Mucosa of stomach (tissue), 1 donor: ENCODE results near the gene SHOC2.

Experiments used
- H3K27me3 ChIP-seq: one replicate; pipeline ENCODE4 v1.7.0; 2013; ENCODE audit warnings: mild to moderate bottlenecking, low read length; ENCODE audit not compliant: control insufficient read depth, insufficient read depth
- H3K36me3 ChIP-seq: one replicate; pipeline ENCODE4 v1.7.0; 2013; ENCODE audit warnings: low read length; ENCODE audit not compliant: control insufficient read depth, insufficient read depth
- H3K4me1 ChIP-seq: one replicate; pipeline ENCODE4 v1.7.0; 2013; ENCODE audit warnings: mild to moderate bottlenecking, low read length; ENCODE audit not compliant: control insufficient read depth, insufficient read depth
- H3K4me3 ChIP-seq: one replicate; pipeline ENCODE4 v1.7.0; 2013; ENCODE audit warnings: low read length
- H3K9ac ChIP-seq: one replicate; pipeline ENCODE4 v1.7.0; 2013; ENCODE audit warnings: mild to moderate bottlenecking, low read length, moderate library complexity
- H3K9me3 ChIP-seq: one replicate; pipeline ENCODE4 v1.7.0; 2013; ENCODE audit warnings: mild to moderate bottlenecking, low read length, moderate library complexity; ENCODE audit not compliant: control insufficient read depth
- donor health status: Pancreatic carcinoma.

SHOC2 gene

DNA sequence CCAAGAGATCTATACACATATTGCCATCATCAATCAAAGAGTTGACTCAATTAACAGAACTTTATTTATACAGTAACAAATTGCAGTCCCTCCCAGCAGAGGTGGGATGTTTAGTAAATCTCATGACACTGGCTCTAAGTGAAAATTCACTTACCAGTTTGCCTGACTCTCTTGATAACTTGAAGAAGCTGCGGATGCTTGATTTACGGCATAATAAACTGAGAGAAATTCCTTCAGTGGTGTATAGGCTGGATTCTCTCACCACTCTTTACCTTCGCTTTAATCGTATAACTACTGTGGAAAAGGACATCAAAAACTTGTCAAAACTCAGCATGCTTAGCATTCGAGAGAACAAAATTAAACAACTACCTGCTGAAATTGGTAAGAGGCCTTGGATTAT is 45.3 kb downstream of the SHOC2 start:
- Histone ChIP-seq H3K4me1 (no peaks in the 10 kb centered on the region), H3K9ac (no peak overlapping the region), H3K36me3 (no peaks in the 10 kb centered on the region), H3K27me3 (no peaks in the 10 kb centered on the region), H3K4me3 (no peak overlapping the region), H3K9me3 (no peaks in the 10 kb centered on the region)

DNA sequence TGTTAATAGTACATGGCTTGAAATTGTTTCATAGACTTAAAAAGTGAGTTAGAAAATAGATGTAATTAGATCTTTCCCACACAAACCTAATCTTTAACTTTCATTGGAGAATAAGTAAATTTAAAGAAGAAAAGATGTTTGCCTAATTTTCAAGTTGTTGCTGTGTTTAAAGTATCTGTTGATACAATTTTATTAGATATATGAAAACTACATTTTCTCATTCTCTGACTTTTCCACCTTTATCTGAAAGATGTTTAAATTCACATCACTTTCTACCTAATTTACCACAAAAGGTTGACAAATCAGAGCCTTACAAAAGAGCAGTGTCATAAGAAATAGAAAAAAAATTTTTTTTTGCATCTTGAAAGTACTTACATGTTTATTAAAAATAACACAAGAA is 45.8 kb downstream of the SHOC2 start:
- Histone ChIP-seq H3K36me3 (no peaks in the 10 kb centered on the region), H3K4me3 (no peak overlapping the region)

DNA sequence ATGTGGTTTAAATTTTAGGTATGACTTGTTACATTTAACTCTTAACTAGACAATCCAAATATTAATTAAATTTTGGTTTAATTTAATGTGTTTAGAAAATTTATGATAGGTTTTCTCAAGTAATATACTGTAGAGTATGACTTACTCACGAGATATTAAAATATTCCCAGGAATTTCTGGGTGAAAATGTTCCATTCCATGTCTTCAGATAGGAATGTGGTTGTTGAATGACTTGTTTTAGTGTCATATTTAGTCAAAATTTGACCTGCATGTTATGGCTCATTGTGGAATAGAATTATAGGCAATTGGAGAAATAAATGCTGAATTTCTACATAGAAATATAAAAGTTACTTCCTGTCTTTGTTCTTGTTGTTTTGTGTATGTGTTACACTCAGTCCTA is 46.7 kb downstream of the SHOC2 start:
- Histone ChIP-seq H3K9me3 (no peaks in the 10 kb centered on the region), H3K4me1 (no peaks in the 10 kb centered on the region), H3K36me3 (no peaks in the 10 kb centered on the region), H3K4me3 (no peak overlapping the region), H3K27me3 (no peaks in the 10 kb centered on the region), H3K9ac (no peak overlapping the region)

More for the DNA sequence above, 45.8 kb downstream of the SHOC2 start:
- Histone ChIP-seq H3K9me3 (no peaks in the 10 kb centered on the region), H3K27me3 (no peaks in the 10 kb centered on the region), H3K9ac (no peak overlapping the region), H3K4me1 (no peaks in the 10 kb centered on the region)

DNA sequence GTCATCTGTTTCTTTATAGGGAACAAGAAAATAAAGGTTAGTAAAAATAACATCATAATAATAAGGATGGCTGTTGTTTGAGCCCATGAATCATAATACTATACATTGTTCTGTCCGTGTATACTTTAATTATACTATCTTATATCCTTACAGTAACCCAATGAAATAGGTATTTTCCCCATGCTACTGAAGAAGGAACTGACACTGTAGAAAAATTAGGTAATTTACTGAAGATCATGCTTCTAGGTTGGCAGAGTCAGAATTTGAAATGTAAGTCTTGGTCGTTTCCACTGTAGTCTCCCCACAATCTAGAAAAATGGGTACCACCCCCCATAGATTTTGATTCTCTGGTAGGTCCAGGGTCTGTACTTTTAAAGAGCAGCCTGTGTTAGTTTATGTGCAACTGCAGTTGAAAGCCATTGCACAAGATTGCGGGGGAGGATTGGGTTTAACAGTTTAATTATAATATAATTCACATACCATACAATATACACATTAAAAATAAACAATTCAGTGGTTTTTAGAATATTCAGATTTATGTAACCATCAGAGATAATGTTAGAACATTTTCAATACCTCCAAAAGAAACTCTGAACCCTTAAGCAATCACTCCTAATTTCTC is 47.7 kb downstream of the SHOC2 start:
- H3K27me3 ChIP-seq: no peaks in the 10 kb centered on the region
- H3K9me3 ChIP-seq: no peaks in the 10 kb centered on the region
- H3K4me1 ChIP-seq: no peaks in the 10 kb centered on the region
- no peak overlapping the region for H3K9ac ChIP-seq
- no peak overlapping the region for H3K4me3 ChIP-seq
- H3K36me3 ChIP-seq: no peaks in the 10 kb centered on the region

DNA sequence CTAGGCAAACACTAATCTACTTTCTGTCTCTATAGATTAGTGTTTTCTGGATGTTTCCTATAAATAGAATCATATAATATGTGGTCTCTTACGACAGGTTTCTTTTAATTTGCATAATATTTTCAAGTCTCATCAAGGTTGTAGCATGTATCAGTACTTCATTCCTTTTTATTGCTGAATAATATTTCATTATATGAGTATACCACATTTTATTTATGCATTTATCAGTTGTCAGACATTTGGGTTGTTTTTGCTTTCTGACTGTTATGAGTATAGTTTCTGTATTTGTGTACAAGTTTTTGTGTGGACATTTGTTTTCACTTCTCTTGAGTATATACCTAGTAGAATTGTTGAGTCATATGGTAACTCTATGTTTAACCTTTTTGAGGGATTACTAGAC is 48.2 kb downstream of the SHOC2 start:
- Histone ChIP-seq H3K36me3 (no peaks in the 10 kb centered on the region), H3K9me3 (no peaks in the 10 kb centered on the region), H3K27me3 (no peaks in the 10 kb centered on the region), H3K4me3 (no peak overlapping the region), H3K9ac (no peak overlapping the region), H3K4me1 (peaks cover 3% of the 10 kb centered on the region)

DNA sequence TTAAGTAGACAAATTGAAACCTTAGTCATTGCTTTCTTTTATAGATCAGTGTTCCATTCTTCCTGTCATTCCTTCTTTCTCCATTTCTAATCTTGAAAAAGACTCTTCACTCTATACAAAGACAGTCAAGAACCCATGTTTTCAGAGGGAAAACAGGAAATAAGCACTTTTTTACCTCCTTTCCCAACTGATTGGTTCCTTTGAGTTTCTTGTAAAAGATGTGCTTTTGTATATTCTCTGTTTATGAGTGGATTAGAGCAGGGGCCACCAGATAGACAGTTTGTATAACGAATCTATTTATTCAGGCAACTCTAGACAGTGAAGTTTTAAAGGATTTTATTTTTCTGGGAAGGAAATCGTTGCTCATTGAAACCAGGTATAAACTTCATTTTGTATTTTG is 49.8 kb downstream of the SHOC2 start:
- Histone ChIP-seq H3K27me3 (no peaks in the 10 kb centered on the region), H3K36me3 (no peaks in the 10 kb centered on the region), H3K4me3 (no peak overlapping the region), H3K4me1 (peaks cover 3% of the 10 kb centered on the region), H3K9ac (no peak overlapping the region), H3K9me3 (no peaks in the 10 kb centered on the region)

DNA sequence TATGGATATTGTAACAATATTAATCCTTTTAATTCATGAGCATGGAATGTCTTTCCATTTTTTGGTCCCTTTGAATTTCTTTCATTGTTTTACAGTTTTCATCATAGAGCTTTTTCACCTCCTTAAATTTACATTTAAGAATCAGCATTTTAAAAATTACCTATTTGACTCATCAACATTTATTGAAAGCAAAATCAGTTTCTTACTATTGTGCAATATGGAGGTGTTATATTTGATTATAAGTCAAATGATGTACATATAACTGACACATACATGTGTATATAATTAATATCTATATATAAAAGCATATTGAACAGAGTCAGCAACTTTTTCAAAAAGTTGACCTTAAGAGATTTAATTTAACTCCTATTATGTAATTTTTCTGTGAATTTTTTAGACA is 52.2 kb downstream of the SHOC2 start:
- H3K4me1 ChIP-seq: peaks cover 3% of the 10 kb centered on the region
- no peaks in the 10 kb centered on the region for H3K36me3 ChIP-seq
- no peak overlapping the region for H3K4me3 ChIP-seq
- no peaks in the 10 kb centered on the region for H3K9me3 ChIP-seq
- no peaks in the 10 kb centered on the region for H3K27me3 ChIP-seq
- H3K9ac ChIP-seq: no peak overlapping the region

DNA sequence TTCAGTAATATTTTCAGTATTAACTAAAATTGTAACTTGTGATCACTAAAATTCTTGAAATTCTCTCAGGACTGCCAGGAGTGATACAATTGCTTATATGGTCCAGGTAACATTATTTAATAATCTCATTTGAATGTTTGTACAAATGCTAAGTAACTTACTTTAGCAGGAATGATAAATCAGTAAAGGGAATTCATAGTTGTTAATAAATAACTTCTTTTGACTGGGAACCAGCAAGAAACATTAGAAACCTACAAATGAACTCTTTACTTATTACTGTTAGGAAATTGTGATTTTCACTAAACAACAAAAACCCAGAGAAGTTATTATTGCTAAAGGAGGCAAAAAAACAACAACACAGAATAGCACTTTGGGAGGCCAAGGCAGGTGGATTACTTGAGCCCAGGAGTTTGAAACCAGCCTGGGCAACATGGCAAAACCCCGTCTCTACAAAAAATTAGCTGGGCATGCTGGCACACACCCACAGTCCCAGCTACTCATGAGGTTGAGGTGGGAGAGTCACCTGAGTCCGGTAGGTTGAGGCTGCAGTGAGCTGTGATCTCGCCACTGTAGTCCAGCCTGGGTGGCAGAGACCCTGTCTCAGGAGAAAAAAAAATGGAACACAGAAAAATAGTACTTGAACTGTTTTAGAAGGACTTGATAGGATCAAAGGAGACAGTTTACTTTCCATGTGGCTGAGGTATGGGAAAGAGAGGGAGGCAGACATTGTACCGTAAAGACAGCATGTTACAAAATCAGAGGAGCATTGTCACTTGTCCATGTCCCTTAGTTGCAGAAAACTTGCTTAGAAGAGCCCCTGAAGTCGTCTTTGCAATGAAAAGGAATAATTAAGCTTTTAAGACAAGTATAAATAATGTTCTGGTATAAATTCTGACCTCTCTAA is 53.1 kb downstream of the SHOC2 start:
- Histone ChIP-seq H3K4me1 (peaks cover 3% of the 10 kb centered on the region), H3K36me3 (no peaks in the 10 kb centered on the region), H3K9ac (no peak overlapping the region), H3K27me3 (no peaks in the 10 kb centered on the region), H3K4me3 (no peak overlapping the region), H3K9me3 (no peaks in the 10 kb centered on the region)

DNA sequence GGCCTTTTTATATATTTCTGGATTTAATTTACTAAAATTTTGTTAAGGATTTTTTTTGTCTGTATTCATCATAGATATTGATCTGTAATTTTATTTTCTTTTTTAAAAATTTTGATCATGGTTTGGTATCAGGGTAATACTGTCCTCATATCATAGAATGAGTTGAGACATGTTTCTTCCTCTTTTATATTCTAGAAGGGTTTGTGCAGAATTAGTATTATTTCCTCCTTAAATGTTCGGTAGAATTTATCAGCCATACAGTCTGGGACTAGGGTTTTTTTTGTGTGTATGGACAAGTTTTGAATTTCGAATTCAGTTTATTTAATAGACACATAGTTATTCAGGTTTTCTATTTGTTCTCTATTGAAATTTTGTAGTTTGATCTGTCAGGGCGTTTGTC is 54.0 kb downstream of the SHOC2 start:
- H3K4me1 ChIP-seq: peaks cover 3% of the 10 kb centered on the region
- no peaks in the 10 kb centered on the region for H3K36me3 ChIP-seq
- no peaks in the 10 kb centered on the region for H3K9me3 ChIP-seq
- no peak overlapping the region for H3K4me3 ChIP-seq
- H3K27me3 ChIP-seq: no peaks in the 10 kb centered on the region
- H3K9ac ChIP-seq: no peak overlapping the region

DNA sequence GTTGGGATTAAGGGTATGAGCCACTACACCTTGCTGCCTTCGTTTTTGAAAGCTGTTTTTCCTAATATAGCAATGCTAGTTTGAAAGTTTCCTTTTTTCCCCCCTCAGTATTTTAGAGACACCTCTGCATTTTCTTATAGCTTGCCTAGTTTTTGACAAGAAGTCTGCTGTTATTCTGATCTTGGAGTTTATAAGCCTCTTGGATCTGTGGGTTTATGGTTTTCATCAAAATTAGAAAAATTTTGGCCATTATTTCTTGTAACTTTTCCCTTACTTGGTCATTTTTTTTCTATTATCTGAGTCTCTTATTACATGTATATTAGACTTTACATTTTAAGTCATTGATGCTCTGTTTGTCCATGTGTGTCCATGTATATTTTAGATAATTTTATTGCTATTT is 57.2 kb downstream of the SHOC2 start:
- Histone ChIP-seq H3K9ac (no peak overlapping the region), H3K9me3 (no peaks in the 10 kb centered on the region), H3K4me3 (no peak overlapping the region), H3K4me1 (peaks cover 3% of the 10 kb centered on the region), H3K27me3 (no peaks in the 10 kb centered on the region), H3K36me3 (no peaks in the 10 kb centered on the region)

DNA sequence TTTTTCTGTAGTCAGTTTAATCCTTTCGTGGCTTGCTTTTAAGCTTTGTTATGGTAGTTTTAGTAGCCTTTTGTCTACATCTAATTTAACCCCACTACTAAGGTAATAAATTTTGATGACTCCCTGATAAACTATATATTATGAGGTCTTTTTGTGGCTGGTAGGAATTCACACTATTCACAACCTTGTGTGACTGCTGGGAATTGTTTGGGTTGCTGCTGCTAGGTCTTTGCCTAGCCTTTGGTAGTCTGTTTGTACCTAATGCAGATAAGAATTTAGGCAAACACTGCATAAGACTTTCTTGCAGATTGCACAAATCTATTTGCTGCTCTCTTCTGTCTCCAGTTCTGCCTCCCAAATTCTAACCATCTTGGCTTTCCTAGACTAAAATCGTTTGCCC is 58.3 kb downstream of the SHOC2 start:
- H3K4me1 ChIP-seq: no peaks in the 10 kb centered on the region
- no peak overlapping the region for H3K4me3 ChIP-seq
- H3K9me3 ChIP-seq: no peaks in the 10 kb centered on the region
- H3K9ac ChIP-seq: no peak overlapping the region
- no peaks in the 10 kb centered on the region for H3K27me3 ChIP-seq
- H3K36me3 ChIP-seq: no peaks in the 10 kb centered on the region

DNA sequence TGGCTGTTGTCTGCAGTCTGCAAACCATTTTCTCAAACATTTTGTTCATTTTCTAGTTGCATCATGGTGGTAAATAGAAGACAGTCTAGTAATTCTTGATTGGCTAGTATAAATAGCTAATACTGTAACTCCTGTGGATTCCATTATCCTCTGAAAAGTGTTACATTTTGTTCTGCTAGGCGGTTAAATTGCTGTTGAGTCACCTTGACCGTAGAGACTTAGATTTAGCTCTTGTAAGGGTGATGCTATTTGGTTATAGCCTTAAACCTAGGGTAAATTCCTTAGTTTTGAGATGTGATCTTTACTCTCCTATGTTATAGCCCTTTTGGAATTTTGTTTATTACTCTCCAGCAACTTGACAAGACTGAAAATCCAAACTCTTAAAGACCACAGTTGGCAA is 58.8 kb downstream of the SHOC2 start:
- Histone ChIP-seq H3K9me3 (no peaks in the 10 kb centered on the region), H3K9ac (no peak overlapping the region), H3K27me3 (no peaks in the 10 kb centered on the region), H3K36me3 (no peaks in the 10 kb centered on the region), H3K4me1 (no peaks in the 10 kb centered on the region), H3K4me3 (no peak overlapping the region)
